Measurements from ENCODE around the gene GRIA4. TPM values are rescaled to one million over a fixed set of nuclear protein-coding genes. Genes with fewer than 3 reads are reported as not detected.

The GRIA4 gene
- total and polyA plus RNA-seq, 2 donors (not counting 1 experiment from before 2014, with no cell fraction given) = not detected

DNA sequence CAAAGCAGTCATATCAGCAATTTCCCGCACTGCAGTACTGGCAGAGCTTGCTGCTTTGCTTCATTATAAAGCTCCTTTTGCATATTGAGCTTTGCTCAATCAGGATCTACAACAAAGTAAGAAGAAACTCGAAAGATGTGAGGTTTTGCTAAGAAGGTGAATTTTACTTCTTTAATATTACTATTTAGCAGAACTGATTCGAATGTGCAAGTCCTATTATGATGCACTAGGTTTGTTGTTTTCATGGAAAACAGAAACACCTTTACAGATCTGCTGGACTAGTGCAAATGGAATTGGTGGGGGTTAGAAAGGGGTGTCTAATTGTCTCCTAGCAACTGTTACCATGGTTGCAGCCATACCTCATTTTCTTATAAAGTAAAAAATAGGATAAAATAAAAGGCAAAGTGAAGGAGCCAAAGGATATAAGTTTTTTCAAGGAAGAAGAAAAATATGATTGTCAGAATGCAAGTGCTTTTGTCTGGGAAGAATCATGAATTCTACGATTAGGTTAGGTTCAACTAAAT, 259.0 kb downstream of the GRIA4 start:
- DNase-seq (no peak), ATAC-seq (ENCODE audit: low read depth) (no peak)
- H3K36me3 ChIP-seq (replicated peaks in 1 of 2; ENCODE audit: control extremely low read depth in 1 of 2, control insufficient read depth in 1 of 2, extremely low read depth in 1 of 2, insufficient read depth in 2 of 2, low read length in 1 of 2) = no peaks in the 10 kb centered on the region
- H3K27ac ChIP-seq (ENCODE audit: low read length in 2 of 2) = no peak overlapping the region
- no peaks in the 10 kb centered on the region for H3K9me3 ChIP-seq (ENCODE audit: control extremely low read depth in 1 of 3, control insufficient read depth in 2 of 3, insufficient read depth in 1 of 3, low read length in 2 of 3)
- TF ChIP-seq, protein P1, sequence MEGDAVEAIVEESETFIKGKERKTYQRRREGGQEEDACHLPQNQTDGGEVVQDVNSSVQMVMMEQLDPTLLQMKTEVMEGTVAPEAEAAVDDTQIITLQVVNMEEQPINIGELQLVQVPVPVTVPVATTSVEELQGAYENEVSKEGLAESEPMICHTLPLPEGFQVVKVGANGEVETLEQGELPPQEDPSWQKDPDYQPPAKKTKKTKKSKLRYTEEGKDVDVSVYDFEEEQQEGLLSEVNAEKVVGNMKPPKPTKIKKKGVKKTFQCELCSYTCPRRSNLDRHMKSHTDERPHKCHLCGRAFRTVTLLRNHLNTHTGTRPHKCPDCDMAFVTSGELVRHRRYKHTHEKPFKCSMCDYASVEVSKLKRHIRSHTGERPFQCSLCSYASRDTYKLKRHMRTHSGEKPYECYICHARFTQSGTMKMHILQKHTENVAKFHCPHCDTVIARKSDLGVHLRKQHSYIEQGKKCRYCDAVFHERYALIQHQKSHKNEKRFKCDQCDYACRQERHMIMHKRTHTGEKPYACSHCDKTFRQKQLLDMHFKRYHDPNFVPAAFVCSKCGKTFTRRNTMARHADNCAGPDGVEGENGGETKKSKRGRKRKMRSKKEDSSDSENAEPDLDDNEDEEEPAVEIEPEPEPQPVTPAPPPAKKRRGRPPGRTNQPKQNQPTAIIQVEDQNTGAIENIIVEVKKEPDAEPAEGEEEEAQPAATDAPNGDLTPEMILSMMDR (IDR thresholded peaks at IDR 0.05) = no peak
- no peak for TF ChIP-seq EZH2 (IDR thresholded peaks at IDR 0.05; ENCODE audit: borderline replicate concordance, insufficient read depth, low read depth, low read length, poor library complexity, severe bottlenecking)
- no peak overlapping the region for H3K9ac ChIP-seq (ENCODE audit: low read length)
- H3K4me2 ChIP-seq (replicated peaks; ENCODE audit: low read depth, low read length, poor library complexity, severe bottlenecking) = no peak overlapping the region
- H4K20me1 ChIP-seq (ENCODE audit: control insufficient read depth, insufficient read depth, low read length, poor library complexity, severe bottlenecking) = no peaks in the 10 kb centered on the region
- no peak overlapping the region for H3K4me3 Mint-ChIP-seq
- no peaks in the 10 kb centered on the region for H3K4me1 ChIP-seq (ENCODE audit: control insufficient read depth in 2 of 2, insufficient read depth in 2 of 2, low read length in 2 of 2)
- ChIA-PET POLR2A (no interaction called here), CTCF (no interaction called here)
- no peak overlapping the region for H2AFZ ChIP-seq (ENCODE audit: insufficient read depth, low read depth, low read length, poor library complexity, severe bottlenecking)
- H3K4me1 Mint-ChIP-seq = no peaks in the 10 kb centered on the region
- intact Hi-C loops (cut with micrococcal nuclease) = no loop called here
- peaks cover 5% of the 10 kb centered on the region for H3K27me3 Mint-ChIP-seq
- H3K27me3 ChIP-seq (replicated peaks in 1 of 4; ENCODE audit: control extremely low read depth in 1 of 4, control insufficient read depth in 3 of 4, insufficient read depth in 4 of 4, low read length in 3 of 4) = no peaks in the 10 kb centered on the region
- 100% methylated on average over 1 of the region's 4 CpGs for WGBS (ENCODE audit: insufficient coverage)
- H3K79me2 ChIP-seq (ENCODE audit: control insufficient read depth, insufficient read depth, low read length) = no peaks in the 10 kb centered on the region
- H3K4me3 ChIP-seq (ENCODE audit: control extremely low read depth in 1 of 5, extremely low read depth in 1 of 5, insufficient read depth in 1 of 5, low read depth in 2 of 5, low read length in 4 of 5) = no peak overlapping the region
- no peak overlapping the region for H3K27ac Mint-ChIP-seq
- H3K9me3 Mint-ChIP-seq (ENCODE audit: insufficient read depth) = no peaks in the 10 kb centered on the region

DNA sequence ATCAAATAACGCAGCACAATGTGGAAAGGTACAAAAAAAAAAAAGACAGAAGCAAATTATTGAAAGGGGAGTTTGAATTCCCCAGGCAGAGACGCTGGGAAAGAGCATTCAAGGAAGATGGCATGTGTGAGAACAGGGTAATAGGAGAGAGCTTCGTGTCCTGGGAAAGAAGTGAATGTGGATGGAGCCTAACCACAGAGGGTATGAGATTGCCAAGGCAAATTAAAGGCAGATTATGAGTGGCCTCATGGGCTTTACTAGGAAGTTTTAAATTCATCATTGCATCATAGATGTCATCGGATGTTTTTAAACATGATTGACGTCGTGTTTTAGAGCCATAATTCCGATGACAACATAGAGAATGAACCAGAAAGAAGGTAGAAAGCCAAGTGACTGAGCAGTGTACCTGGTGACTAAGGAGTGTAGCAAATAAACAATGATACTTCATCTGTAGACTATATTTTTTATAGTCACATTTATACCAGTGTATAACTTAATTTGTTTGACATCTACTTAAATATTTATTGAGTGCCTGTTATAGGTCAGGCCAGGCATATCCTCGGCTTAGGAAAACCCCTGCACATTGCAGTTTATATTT, 260.7 kb downstream of the GRIA4 start:
- H3K36me3 ChIP-seq (replicated peaks in 1 of 2; ENCODE audit: control extremely low read depth in 1 of 2, control insufficient read depth in 1 of 2, extremely low read depth in 1 of 2, insufficient read depth in 2 of 2, low read length in 1 of 2) = no peaks in the 10 kb centered on the region
- Mint-ChIP-seq H3K4me3 (no peak overlapping the region), H3K27ac (no peak overlapping the region), H3K27me3 (peaks cover 5% of the 10 kb centered on the region), H3K9me3 (ENCODE audit: insufficient read depth) (peaks cover 3% of the 10 kb centered on the region), H3K4me1 (no peaks in the 10 kb centered on the region)
- ATAC-seq (ENCODE audit: low read depth) (no peak), DNase-seq (no peak)
- H3K4me3 ChIP-seq (ENCODE audit: control extremely low read depth in 1 of 5, extremely low read depth in 1 of 5, insufficient read depth in 1 of 5, low read depth in 2 of 5, low read length in 4 of 5) = no peak overlapping the region
- no peaks in the 10 kb centered on the region for H3K27me3 ChIP-seq (replicated peaks in 1 of 4; ENCODE audit: control extremely low read depth in 1 of 4, control insufficient read depth in 3 of 4, insufficient read depth in 4 of 4, low read length in 3 of 4)
- H3K9me3 ChIP-seq (ENCODE audit: control extremely low read depth in 1 of 3, control insufficient read depth in 2 of 3, insufficient read depth in 1 of 3, low read length in 2 of 3) = no peaks in the 10 kb centered on the region
- TF ChIP-seq, protein P1 (IDR thresholded peaks at IDR 0.05) = no peak
- no peak for TF ChIP-seq EZH2 (IDR thresholded peaks at IDR 0.05; ENCODE audit: borderline replicate concordance, insufficient read depth, low read depth, low read length, poor library complexity, severe bottlenecking)
- no peaks in the 10 kb centered on the region for H3K4me1 ChIP-seq (ENCODE audit: control insufficient read depth in 2 of 2, insufficient read depth in 2 of 2, low read length in 2 of 2)
- H3K9ac ChIP-seq (ENCODE audit: low read length) = no peak overlapping the region
- H3K27ac ChIP-seq (ENCODE audit: low read length in 2 of 2) = no peak overlapping the region
- no peak overlapping the region for H2AFZ ChIP-seq (ENCODE audit: insufficient read depth, low read depth, low read length, poor library complexity, severe bottlenecking)
- CTCF ChIA-PET = no interaction called here
- intact Hi-C loops (cut with micrococcal nuclease) = no loop called here
- POLR2A ChIA-PET = no interaction called here
- H3K4me2 ChIP-seq (replicated peaks; ENCODE audit: low read depth, low read length, poor library complexity, severe bottlenecking) = no peak overlapping the region
- H3K79me2 ChIP-seq (ENCODE audit: control insufficient read depth, insufficient read depth, low read length) = no peaks in the 10 kb centered on the region
- 83% methylated on average over 3 of the region's 8 CpGs for WGBS (ENCODE audit: insufficient coverage)
- no peaks in the 10 kb centered on the region for H4K20me1 ChIP-seq (ENCODE audit: control insufficient read depth, insufficient read depth, low read length, poor library complexity, severe bottlenecking)

Data from B cell (primary cell).